ENCODE measurements around the gene MAPK11.

Gene MAPK11

DNA sequence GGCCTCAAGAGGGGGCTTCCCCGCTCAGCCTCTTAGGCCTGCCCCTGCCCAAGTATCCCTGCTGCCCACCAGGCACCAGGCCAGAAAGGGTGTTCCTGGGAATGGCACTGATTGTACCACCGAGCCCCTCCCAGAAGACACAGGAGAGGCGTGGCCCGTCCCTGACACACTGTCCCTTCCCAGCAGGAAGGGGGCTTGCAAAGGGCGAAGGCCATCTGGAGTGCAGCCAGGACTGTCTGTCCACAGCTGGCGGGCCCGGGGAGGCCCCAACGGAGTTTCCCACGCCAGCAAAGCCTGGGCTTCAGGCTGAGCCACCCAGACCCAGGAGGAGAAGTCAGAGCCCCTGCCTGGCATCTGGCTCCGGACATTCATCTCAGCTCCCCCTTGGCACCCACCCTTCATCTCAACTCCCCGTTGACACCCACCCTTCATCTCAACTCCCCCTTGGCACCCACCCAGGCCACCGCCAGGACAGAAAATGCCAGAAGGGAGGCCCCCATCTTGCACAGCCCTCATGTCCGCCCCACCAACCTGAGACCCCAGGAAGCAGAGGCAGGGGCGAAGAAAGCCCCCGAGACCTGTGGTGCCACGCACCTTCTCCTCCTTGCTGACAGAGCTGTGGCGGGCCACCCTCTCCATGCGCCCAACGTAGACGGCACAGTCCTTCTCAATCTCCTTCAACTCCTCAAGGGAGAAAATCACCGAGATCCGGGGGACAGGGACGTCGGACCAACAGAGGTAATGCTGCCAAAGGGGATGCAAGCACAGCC, 44.8 kb downstream of the MAPK11 start:
- no peak overlapping the region for H3K4me3 ChIP-seq (replicated peaks in 1 of 2; ENCODE audit: low read depth in 2 of 2, low read length in 2 of 2)
- TF ChIP-seq, protein P1, sequence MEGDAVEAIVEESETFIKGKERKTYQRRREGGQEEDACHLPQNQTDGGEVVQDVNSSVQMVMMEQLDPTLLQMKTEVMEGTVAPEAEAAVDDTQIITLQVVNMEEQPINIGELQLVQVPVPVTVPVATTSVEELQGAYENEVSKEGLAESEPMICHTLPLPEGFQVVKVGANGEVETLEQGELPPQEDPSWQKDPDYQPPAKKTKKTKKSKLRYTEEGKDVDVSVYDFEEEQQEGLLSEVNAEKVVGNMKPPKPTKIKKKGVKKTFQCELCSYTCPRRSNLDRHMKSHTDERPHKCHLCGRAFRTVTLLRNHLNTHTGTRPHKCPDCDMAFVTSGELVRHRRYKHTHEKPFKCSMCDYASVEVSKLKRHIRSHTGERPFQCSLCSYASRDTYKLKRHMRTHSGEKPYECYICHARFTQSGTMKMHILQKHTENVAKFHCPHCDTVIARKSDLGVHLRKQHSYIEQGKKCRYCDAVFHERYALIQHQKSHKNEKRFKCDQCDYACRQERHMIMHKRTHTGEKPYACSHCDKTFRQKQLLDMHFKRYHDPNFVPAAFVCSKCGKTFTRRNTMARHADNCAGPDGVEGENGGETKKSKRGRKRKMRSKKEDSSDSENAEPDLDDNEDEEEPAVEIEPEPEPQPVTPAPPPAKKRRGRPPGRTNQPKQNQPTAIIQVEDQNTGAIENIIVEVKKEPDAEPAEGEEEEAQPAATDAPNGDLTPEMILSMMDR (IDR thresholded peaks at IDR 0.05; ENCODE audit: low read depth, low read length) = no peak
- DNase-seq (ENCODE audit: low read depth in 2 of 2) = no peak

DNA sequence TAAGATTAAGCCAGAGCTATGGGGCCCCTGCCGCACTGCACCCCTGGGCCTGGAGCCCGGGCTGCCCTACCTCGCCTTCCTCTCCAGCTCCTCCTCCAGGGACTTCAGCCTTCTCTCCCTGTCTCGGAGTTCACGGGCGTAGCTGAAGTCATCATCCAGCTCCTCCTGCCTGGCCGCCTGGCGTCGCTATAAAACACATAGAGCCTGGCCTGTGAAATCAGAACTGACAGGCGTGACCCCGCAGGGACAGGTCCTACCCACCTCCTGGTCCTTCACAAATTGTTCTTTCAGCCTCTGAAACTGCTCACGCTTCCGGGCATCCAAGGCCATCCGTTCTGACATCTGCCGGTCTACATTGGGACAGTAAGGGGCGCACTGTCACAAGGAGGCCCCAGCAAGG, 46.1 kb downstream of the MAPK11 start:
- no peak overlapping the region for H3K4me3 ChIP-seq (replicated peaks in 1 of 2; ENCODE audit: low read depth in 2 of 2, low read length in 2 of 2)
- no peak for DNase-seq (ENCODE audit: low read depth in 2 of 2)
- TF ChIP-seq, protein P1 (IDR thresholded peaks at IDR 0.05; ENCODE audit: low read depth, low read length) = no peak

DNA sequence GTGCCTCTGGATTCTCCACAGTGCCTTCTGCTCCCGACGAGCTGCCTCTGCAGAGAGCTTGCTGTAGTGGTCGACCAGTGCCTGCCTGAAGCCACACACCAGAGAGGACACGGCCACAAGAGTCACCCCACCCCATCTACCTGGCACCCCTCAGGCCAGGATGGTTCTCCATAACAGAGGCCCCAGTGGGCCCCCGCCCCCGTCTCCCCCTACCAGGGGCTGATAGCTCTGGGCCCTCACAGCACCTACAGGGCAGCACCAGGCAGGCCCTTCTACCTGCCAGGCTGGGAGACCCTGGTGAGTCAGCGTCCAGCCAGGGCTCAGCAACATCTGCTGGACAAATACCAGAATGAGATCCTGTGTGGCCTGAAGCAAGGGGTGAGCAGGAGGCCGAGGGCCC, 47.7 kb downstream of the MAPK11 start:
- H3K4me3 ChIP-seq (replicated peaks in 1 of 2; ENCODE audit: low read depth in 2 of 2, low read length in 2 of 2) = no peak overlapping the region
- no peak for DNase-seq (ENCODE audit: low read depth in 2 of 2)
- TF ChIP-seq, protein P1 (IDR thresholded peaks at IDR 0.05; ENCODE audit: low read depth, low read length) = no peak

DNA sequence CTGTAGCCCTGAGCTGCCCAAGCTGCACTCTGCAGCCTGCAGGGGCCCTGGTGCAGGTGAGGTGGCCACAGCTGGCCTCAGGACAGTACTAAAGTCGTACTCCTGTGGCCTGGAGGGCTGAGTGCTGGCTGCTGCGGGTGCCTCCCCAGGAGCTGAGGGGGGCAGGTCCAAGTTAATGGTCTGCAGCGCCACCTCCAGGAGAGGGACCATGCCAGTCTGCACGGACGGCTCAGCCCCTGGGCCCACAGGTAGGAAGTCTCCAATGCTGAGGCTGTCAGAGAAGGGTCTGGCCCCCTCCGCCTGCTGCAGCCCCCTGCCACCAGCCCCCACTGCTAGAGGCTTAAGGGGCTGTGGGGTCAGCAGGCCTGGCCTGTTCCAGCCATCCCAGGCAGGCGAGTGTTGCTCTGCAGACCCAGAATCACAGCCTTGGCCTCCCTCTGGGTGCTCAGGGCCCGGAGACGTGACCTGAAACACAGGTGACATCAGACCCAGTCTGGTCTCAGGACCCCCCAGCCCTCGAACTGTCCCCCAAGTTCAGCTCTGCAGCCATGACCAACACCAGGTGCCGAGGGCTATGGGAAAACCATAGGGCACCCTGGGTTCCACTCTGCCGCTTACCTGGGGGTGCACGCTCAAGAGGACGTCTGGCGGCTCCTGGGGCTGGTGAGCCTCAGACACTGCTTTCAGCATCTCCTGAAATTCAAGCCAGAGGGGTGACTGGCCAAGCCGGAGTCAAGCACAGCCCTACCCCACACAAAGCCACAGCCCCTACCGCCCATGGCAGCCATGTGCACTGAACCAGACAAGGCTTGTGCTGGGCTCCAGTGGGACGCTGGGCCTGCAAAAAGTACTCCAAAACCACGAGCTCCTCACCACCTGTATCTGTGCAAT, 48.5 kb downstream of the MAPK11 start:
- TF ChIP-seq, protein P1 (IDR thresholded peaks at IDR 0.05; ENCODE audit: low read depth, low read length) = no peak
- no peak for DNase-seq (ENCODE audit: low read depth in 2 of 2)

DNA sequence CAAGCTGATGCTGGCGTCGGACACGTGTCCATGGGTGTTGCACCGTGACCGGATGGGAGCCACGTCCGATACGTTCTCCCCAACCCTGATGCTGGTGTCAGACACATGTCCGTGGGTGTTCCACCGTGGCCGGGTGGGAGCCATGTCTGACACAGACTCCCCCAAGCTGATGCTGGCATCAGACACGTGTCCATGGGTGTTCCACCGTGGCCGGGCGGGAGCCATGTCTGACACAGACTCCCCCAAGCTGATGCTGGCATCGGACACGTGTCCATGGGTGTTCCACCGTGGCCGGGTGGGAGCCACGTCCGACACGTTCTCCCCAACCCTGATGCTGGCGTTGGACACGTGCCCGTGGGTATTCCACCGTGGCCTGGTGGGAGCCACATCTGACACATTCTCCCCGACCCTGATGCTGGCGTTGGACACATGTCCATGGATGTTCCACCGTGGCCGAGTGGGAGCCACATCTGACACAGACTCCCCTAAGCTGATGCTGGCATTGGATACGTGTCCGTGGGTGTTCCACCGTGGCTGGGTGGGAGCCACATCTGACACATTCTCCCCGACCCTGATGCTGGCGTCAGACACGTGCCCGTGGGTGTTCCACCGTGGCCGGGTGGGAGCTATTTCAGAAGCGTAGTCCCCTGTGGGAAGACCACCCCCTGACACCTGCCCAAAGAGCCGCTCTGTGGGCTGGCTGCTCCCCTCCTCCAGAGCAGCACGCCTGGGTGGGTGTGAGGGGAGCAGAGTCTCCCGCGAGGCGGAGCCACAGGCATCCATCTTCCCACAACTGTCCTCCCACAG, 49.4 kb downstream of the MAPK11 start:
- TF ChIP-seq, protein P1 (IDR thresholded peaks at IDR 0.05; ENCODE audit: low read depth, low read length) = no peak
- DNase-seq (ENCODE audit: low read depth in 2 of 2) = no peak
- H3K4me3 ChIP-seq (replicated peaks in 1 of 2; ENCODE audit: low read depth in 2 of 2, low read length in 2 of 2) = no peak overlapping the region

More for the DNA sequence above, 48.5 kb downstream of the MAPK11 start:
- H3K4me3 ChIP-seq (replicated peaks in 1 of 2; ENCODE audit: low read depth in 2 of 2, low read length in 2 of 2) = no peak overlapping the region

DNA sequence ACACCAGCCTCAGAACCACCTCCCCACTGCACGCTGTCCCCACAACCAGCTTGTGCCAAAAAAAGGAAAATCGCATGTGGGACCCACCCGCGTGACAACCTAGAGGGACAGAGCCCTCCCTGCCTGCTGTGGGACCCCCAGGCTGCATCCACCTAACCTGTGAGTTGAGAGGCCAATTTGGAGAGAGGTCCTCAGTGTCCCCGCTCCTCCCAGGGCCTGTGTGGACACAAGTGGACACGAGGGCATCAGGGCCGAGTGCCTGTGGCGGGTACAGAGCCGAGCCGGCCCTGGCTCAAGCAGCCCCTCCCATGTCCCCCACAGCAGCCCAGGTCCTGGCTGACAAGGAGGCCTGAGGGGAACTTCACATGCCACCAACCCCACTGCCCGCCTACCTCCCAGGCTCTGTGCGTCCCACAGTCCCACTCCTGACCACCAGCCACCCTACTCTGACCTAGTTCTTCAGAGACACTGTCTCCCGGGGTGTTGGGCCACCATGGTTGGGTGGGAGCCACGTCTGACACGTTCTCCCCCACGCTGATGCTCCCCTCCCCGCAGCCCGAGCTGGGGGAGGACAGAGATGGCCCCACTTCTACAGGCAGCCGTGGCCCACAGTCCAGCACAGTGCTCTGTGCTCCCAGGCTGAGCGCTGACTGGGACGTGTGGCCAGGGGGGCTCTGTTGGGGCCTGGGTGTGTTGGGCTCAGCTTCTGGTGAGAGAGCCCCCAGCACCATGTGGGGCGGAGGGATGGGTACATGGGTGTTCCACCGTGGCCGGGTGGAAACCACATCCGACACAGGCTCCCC, 50.2 kb downstream of the MAPK11 start:
- no peak overlapping the region for H3K4me3 ChIP-seq (replicated peaks in 1 of 2; ENCODE audit: low read depth in 2 of 2, low read length in 2 of 2)
- DNase-seq (ENCODE audit: low read depth in 2 of 2) = no peak
- TF ChIP-seq, protein P1 (IDR thresholded peaks at IDR 0.05; ENCODE audit: low read depth, low read length) = no peak
